HG03135 (cell line): Measurements from ENCODE around the gene OOEP.
A peak's percentile ranks its signal among the peaks of the same experiment; 100 is the strongest.
"Not testable (repeated sequence)": the region's sequence is repeated elsewhere in the genome, so short reads cannot be mapped to it uniquely, and the experiment has no call there.

Experiments
- ATAC-seq: cut with Tn5 transposase; IDR thresholded peaks from one replicate; pipeline ENCODE4 v1.9.1; 2021; ENCODE audit warnings: mild to moderate bottlenecking, moderate library complexity; ENCODE audit not compliant: unreplicated experiment

OOEP gene

DNA sequence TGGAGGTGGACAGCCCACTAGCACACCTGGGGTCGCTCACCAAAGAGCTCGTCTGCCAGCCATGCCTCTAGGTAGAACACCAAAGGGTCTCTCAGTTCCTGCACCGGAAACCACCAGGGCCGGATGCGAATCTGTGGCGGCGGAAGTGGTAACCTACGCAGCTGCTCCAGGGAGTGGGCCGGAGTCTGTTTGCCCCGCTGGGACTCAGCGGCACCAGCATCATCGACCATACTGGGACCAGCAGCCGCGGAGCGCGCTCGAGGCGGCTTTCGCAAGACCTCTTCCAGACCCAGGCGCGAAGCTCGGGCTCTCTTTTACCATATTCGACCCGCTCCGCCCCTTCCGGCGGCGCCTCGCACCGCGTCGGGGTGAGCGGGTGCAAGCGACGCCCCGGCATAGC lies at the start of gene OOEP:
Gene OOEP, minus strand, starts transcription at position 335 of the 400 bp plus-strand sequence. Its CDS starts 105 bp downstream, at position 230.
- ATAC-seq: no peak

DNA sequence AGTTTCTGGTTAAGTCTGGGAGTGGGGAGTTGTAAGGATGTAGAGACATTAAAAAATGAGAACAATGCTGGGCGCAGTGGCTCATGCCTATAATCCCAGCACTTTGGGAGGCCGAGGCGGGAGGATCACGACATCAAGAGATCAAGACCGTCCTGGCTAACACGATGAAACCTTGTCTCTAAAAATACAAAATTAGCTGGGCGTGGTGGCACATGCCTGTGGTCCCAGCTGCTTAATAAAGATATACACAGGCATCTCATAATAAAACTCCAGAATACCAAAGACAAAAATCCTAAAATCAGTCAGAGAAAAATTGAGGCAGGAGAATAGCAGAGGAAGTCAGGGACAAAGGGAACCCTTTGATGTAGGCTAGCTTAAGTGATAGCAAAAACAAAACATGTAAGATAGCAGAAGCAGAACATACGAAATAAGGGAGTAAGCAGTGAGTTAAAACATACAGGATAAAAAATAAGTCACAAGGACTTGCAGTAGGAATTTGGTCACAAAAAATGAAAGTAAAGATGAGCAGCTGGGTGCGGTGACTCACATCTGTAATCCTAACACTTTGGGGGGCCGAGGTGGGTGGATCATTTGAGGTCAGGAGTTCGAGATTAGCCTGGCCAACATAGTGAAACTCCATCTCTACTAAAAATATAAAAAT lies 48.5 kb upstream of the OOEP start:
- ATAC-seq: no peak

DNA sequence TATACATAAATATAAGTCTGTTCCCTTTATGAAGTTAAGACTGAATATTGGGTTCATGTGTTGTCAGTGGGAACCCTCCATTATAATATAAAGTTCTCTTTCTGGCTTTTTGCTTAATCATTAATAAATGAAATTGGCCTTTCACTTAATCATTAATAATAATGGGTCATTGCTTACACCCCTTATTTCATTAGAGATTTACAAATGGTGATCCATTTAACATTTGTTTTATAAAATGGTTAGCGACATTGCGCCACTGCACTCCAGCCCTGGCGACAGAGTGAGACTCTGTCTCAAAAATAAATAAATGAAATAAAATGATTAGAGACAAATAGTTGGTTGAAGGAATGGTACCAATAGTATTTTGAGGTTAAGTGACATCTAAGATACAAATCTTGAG lies 43.4 kb upstream of the OOEP start:
- no peak for ATAC-seq

DNA sequence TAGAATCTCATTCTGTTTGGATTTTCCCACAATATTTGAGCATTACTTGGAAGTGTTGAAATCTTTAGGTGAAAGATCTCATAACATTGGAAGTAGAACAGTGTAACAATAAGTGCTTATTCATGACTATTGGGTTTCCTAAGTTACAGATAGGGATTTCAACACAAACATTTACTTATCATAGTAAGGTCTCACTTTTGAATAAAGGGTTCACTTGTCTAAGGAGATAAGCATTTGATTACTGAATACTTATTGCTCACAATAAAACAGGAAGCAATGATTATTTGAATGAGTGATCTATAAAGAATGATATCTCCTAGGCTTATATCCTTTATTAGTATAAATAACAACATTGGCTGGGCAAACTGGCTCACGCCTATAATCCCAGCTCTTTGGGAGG lies 39.7 kb upstream of the OOEP start:
- no peak for ATAC-seq

DNA sequence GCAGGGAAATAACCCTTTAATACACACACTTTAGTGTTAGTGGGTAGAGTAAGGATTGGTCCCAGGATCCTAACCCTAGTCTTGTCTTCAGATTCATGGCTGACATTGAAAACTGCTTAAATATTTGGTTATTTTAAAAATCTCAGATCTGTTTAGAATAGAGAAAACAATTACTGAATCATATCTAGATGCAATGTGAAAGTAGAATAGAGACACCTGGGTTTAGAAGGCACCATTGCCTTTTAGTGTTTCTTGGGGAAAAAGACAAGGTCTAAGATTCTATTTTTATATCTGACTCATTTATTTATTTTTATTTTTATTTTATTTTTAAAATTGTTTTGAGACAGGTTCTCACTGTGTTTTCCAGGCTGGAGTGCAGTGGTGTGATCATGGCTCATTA lies 31.0 kb upstream of the OOEP start:
- ATAC-seq: no peak

DNA sequence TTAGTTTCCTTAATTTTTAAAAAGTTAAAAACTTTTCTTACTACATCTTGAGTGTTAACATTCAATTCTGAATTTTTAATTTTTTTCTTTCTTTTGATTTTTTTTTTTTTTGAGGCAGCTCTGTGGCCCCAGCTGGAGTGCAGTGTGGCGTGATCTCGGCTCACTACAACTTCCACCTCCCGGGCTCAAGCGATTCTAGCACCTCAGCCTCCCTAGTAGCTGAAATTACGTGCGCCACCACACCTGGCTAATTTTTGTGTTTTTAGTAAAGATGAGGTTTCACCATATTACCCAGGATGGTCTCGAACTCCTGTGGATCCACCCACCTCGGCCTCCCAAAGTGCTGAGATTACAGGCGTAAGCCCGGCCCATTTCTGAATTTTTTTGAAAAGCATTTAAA lies 26.2 kb upstream of the OOEP start:
- ATAC-seq: no peak

DNA sequence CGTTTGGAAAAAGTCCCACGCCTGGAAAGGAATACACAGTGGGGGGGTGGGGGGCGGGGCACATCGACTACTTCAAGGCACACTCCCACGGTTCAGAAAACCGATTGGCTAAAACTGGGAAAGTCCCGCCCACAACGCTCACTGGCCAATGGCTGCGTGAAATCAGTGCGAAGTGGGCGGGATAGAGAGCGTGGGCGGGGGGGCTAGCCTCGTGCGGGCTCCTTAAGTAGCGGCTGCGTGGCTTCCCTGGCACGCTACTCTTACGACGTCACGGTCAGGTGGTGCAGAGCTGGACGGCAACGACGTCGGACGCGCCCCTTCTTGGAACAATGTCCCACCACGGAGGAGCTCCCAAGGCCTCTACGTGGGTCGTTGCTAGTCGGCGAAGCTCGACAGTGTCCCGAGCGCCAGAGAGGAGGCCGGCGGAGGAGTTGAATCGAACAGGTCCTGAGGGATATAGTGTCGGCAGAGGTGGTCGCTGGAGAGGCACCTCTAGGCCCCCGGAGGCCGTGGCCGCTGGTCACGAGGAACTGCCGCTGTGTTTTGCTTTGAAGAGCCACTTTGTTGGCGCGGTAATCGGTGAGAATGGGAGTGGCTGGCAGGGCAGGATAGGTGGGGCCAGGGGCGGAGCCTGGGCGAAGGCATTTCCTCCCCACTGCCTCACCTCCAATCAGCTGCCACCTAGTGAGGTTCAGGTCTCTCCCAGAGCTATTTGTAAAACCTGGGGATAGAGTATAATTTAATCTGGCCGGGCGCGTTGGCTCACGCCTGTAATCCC lies 25.1 kb upstream of the OOEP start, which contains the start of gene DDX43:
Gene DDX43, plus strand, starts transcription at position 252 of the 778 bp plus-strand sequence. Its CDS starts 78 bp downstream, at position 330.
- no peak for ATAC-seq

DNA sequence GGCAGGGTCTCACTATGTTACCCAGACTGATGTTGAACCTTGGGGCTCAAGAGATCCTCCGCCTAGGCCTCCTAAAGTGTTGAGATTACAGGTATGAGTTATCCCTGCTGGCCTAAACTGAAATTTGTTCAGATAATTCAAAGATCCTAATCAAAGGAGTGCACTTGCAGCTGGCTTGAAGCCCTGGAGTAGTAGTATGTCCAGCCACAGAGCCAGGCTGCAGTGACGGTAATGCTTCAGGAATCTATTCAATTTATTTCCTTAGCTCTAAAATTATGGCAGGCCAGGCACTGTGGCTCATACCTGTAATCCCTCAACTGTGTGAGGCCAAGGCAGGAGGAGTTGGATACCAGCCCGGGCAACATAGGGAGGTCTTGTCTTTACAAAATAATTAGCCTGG lies 23.6 kb upstream of the OOEP start:
- ATAC-seq: no peak

DNA sequence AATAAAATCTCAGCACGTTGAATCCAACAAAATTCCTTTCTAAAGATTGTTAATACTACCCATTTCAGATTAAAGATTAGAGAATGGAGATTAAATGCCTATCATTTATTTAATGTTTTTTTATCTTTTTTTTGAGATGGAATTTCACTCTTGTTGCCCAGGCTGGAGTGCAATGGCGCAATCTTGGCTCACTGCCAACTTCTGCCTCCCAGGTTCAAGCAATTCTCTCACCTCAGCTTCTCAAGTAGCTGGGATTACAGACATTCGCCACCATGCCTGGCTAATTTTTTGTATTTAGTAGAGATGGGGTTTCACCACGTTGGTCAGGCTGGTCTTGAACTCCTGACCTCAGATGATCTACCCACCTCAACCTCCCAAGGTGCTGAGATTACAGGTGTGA lies 22.5 kb upstream of the OOEP start:
- ATAC-seq: not testable (repeated sequence)

DNA sequence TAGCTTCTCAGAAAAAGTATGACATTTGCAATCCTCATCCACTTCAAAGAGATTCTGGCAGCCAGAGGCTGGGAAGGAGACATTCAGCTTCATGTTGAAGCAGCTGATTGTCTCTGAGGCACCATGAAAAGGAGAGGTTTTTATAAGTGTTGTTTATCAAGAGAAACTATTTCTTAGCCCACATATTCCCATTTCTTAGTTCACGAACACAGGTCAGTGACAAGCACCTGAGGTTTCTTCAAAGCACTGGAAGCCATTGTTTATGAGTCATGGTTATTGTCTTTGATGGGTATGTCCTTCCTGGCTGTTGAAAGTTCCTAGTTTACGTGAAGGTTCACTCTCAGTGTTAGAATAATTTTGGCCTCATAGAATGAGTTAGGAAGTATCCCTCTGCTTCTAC lies 22.0 kb upstream of the OOEP start:
- ATAC-seq: no peak

DNA sequence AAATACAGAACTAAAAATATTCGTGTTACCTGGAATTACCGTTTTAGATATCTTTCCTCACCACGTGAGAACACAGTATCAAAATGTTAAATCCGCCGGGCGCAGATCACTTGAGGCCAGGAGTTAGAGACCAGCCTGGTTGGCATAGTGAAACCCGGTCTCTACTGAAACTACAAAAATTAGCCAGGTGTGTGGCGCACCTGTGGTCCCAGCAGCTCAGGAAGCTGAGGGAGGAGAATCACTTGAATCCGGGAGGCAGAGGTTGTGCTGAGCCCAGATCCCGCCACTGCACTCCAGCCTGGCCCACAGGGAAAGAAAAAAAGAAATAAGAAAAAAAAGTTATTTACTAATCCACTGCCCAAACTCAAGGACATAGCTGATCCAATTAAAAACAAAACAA lies 20.2 kb upstream of the OOEP start:
- no peak for ATAC-seq

DNA sequence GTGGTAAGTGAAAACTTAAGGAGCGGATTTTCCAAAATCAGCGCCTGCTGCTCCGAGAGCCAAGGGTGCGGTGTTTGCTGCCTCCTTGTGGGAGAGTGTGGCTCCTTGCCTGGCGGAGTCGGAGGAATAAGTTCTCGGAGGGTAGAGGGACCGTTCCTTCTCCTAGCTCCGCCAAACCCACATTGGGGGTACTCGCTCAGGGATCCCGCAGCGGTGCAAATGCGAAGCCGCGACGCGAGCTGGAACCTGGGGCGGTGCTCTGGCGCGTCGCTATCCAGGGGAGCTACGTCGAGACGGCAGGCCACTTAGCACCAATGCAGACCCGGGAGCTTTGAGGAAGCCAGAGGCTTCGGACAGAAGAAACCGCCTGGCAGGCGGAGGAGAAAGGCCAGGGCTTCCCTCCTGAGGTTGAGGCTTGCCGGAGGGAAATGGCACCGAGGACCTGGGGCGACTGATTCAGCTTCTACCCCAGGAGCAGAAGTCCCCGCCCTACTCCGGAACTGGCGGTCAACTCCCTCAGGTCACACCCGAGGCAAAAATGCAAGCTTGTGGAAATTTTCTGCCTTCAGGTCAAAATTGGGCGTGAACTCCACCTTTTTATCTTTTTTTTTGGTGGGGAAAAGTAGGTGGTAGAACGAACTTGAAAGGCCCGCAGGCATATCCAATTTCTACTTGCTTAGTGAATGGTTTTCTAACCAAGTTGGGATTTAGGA lies 19.3 kb upstream of the OOEP start:
- peak; percentile 82 for ATAC-seq

DNA sequence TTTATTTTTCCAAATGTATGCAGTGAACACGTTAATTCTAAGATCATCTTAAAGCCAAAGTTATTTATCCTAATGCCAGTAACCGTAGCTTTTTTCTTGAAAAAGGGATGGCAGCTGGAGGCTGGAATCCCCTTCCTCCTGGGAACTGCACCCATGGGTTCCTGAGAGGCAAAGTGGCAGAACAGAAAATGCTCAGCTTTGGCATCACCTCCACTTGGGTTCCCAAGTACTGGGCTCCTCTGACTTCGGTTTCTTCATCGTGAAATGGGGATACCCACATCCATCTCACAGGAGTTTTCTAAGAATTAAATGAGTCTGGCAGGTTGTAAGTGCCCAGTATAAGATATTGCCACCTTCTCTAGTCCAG lies 18.7 kb upstream of the OOEP start:
- ATAC-seq: peak; percentile 23

DNA sequence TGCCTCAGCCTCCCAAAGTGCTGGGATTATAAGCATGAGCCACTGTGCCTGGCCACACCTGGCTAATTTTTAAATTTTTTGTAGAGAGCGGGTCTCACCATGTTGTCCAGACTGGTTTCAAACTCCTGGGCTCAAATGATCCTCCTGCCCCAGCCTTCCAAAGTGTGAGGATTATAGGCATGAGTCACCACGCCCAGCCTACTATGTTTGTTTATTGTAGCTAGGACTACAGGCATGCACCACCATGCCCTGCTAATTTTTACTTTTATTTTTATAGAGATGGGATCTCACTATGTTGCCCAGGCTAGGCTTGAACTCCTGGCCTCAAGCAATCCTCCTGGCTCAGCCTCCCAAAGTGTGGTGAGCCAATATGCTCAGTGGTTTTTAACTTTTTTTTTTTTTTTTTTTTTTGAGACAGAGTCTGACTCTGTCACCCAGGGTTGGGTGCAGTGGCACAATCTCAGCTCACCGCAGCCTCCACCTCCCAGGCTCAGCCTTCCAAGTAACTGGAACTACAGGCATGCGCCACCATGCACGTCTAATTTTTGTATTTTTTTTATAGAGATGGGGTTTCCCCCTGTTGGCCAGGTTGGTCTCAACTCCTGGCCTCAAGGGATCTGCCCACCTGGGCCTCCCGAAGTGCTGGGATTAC lies 12.9 kb upstream of the OOEP start:
- ATAC-seq: no peak

DNA sequence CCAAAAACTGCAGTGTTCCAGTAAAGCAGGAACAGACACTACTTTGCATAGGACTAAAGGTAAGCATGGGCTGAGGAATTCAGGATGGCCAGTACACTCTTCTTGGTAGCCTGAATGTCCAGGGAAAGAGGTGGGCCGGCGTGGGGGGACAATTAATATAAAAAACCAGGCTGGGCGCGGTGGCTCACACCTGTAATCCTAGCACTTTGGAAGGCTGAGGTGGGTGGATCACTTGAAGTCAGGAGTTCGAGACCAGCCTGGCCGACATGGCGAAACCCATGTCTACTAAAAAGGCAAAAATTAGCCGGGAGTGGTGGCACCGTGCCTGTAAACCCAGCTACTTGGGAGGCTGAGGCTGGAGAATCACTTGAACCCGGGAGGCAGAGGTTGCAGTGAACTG lies 11.8 kb upstream of the OOEP start:
- ATAC-seq: not testable (repeated sequence)

DNA sequence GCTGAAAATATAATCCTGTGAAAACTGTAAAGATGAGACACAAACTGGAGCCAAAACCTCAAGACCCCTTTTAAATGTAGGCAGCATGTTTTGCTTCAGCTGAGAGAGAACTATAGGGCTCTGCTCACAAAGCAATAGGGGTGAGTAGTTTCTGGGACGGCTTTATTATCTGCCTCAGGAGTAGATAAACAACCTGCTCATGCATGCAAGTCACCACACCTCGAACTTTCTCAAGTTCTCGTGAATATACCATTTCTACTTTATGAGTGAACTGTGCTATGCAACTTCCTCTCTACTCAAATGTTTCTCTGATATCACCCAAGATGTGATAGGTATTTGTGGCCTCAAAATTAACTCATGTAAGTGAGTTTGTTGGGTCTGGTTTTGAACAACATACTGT lies 7.5 kb upstream of the OOEP start:
- ATAC-seq: no peak

DNA sequence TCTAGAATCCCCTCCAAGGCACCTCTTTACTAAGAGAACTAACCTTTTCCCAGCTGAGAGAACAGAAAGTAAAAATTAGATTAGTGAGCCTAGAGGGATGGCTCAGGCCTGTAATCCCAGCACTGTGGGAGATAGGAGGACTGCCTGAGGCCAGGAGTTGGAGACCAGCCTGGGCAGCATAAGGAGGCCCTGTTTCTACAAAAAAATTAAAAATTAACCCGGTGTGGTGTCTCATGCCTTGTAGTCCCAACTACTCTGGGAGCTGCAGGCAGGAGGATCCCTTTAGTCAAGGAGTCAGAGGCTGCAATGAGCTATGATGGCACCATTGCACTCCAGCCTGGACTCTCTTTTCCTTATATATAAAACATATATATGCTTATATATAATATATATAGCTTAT lies 5.5 kb upstream of the OOEP start:
- no peak for ATAC-seq

DNA sequence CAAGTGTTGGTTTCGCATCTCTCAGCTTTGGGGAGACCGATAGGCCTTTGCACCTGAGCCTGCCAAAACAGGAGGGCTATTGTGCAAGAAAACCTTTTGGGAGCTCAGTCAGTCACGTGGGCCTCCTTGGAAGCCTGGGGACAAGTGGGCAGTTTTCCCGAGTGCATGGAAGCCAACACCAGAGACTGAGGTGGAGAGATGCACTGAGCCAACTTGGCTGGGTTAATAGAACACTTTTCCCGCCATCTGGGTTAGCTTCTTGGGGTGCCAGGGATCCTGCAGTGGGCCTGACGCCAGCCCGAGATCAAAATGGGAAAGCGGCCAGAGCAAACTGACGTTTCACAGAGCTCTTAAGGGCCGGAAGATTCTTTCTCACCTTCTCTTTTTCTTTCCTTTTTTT lies 2.8 kb upstream of the OOEP start:
- no peak for ATAC-seq

DNA sequence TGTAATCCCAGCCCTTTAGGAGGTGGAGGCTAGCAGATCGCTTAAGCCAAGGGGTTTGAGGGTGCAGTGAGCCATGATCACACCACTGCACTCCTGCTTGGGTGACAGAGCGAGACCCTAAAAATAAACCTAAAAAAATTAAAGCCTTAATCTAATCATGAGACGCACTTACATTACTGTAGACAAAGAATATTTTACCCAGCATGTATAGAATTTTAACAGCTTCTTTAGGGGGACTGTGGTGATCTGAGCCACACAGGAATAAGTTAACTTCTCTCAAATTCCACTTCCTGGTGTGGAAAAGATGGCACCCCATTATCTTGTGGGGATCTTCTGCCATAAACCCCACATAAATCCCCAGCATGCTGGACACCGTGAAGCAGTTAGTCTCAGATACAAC lies 2.3 kb upstream of the OOEP start:
- ATAC-seq: no peak

DNA sequence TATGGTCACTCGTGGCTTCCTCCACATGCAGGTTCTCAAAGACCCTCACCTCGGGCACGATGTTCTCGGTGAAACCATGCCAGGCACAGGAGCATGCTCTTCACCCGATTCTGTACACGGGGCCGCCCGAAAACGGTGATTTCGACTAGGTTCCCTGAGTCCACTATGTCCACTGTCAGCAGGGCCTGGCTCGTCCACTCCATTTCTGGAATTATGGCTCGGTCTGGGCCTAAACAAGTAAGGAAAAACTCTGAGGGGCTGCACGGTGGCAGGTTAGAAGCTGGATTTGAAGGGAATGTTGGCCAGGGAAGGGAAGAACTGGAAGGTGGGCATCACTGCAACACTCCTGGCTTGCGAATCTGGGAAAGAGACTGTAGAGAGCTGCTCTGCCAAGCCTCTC lies 540 bp downstream of the OOEP start:
- ATAC-seq: no peak

DNA sequence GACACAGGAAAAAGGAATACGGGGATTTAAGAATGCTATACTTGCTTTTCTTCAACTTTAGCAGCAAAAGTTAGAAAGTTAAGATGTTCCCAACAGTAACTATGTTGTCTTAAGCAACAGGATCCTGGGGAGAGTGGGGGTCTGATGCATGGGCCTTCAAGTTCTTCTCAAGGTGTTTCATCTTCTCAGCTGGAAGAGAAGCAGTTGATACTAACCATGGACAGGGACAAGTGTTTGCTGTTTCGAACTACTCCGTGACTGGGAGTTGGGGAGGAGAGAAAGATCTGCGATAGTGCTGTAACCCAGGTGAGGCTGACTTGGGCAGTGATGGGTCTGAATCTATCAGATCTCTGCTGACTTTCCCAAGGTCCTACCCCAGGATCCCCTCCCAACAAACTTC lies 1.0 kb downstream of the OOEP start:
- no peak for ATAC-seq
